ENCODE results near the gene HIGD1B.

- TF ChIP-seq CTCF (IDR thresholded peaks at IDR 0.05 in 2 of 3, conservative IDR thresholded peaks at IDR 0.05 in 1 of 3; ENCODE audit: control insufficient read depth in 2 of 3, extremely low read depth in 1 of 3, insufficient read depth in 1 of 3, low read depth in 3 of 3, low read length in 3 of 3) (no peak), RELA (IDR thresholded peaks at IDR 0.05; ENCODE audit: borderline replicate concordance, partially characterized antibody) (no peak), POLR2AphosphoS2 (IDR thresholded peaks at IDR 0.05; ENCODE audit: low read depth, low read length) (no peak), MYC (IDR thresholded peaks at IDR 0.05; ENCODE audit: insufficient read depth, insufficient read length, insufficient replicate concordance, low read length, severe bottlenecking) (no peak)
These were observed 1.5 kb upstream of the HIGD1B start for GRCh38 chr17:44846206-44846605.

Measured in GM12878 (cell line).